GM12874 (cell line): ENCODE measurements around the gene MAST2.

Experiments used
- TF ChIP-seq, protein P1 (sequence below): IDR thresholded peaks from 2 replicates; pipeline ENCODE4 v1.5.1; 2011; ENCODE audit warnings: low read depth, mild to moderate bottlenecking, control low read depth, low read length, moderate library complexity; ENCODE audit not compliant: insufficient read depth

The MAST2 gene

DNA sequence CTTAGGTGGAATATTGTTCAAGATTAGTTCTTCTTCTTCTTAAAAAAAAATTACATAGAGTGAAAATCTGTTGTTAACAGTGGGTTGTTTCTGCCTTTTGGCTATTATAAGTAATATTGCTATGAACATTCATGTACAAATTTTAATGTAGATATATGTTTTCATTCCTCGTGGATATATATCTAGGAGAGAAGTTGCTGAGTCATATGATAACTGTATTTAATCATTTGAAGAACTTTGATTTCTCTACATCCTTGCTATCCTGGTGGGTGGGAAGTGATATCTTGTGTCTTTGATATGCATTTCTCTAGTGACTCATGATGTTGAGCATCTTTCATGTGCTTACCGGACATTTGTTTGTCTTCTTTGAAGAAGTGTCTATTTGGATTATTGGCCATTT lies 29.9 kb downstream of the MAST2 start:
- TF ChIP-seq, protein P1, sequence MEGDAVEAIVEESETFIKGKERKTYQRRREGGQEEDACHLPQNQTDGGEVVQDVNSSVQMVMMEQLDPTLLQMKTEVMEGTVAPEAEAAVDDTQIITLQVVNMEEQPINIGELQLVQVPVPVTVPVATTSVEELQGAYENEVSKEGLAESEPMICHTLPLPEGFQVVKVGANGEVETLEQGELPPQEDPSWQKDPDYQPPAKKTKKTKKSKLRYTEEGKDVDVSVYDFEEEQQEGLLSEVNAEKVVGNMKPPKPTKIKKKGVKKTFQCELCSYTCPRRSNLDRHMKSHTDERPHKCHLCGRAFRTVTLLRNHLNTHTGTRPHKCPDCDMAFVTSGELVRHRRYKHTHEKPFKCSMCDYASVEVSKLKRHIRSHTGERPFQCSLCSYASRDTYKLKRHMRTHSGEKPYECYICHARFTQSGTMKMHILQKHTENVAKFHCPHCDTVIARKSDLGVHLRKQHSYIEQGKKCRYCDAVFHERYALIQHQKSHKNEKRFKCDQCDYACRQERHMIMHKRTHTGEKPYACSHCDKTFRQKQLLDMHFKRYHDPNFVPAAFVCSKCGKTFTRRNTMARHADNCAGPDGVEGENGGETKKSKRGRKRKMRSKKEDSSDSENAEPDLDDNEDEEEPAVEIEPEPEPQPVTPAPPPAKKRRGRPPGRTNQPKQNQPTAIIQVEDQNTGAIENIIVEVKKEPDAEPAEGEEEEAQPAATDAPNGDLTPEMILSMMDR = no peak

DNA sequence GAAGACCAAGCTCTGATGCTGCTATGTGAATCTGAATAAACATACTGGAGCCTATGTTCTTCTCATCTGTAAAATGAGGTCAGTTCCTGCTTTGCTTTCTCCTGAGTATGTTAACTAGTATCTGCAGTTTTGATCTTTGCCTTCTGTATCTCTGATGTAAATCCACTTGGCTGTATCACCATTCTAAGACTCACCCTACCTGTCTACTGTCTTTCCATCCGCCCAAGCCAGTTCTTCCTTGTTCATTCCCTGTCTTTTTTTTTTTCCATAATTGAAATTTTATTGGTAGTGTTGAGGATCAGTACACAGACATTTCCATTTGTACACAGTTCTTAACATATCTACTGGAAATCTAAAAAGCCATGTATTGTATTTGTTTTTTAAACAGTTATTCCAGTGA lies 31.3 kb downstream of the MAST2 start:
- TF ChIP-seq, protein P1 = no peak

DNA sequence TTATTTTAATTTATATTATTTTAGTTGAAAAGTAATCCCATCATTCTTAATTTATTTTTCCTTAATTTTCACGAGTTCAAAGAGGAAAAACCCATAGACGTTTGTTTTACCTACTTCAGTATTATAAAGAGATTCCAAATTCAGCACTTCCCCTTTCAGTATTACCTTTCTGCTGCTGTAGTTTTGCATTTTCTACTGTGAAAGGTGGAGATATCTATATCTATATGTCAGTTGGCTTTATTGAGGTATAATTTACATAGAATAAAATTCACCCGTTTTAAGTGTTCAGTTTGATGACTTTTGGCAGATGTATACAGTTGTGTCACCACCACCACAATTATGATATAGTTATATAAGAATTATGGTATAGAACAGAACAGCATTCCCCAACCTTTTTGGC lies 33.0 kb downstream of the MAST2 start:
- TF ChIP-seq, protein P1 = no peak

DNA sequence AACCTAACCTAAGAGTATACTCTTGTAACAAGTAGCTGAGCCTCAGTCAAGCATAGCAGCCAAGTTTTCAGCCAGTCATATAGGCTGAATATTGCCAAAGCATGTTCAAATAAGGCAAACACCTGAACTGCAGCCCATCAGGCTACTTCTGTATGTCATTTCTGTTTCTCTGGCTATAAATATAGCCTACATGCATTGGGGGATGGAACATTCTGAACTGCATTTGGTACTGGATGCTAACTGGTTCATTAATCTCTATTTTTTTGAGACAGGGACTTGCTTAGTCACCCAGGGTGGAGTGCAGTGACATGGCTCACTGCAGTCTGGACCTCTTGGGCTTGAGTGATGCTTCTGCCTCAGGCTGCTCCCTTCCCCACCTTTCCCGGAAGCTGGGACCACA lies 37.3 kb downstream of the MAST2 start:
- TF ChIP-seq, protein P1 = no peak

DNA sequence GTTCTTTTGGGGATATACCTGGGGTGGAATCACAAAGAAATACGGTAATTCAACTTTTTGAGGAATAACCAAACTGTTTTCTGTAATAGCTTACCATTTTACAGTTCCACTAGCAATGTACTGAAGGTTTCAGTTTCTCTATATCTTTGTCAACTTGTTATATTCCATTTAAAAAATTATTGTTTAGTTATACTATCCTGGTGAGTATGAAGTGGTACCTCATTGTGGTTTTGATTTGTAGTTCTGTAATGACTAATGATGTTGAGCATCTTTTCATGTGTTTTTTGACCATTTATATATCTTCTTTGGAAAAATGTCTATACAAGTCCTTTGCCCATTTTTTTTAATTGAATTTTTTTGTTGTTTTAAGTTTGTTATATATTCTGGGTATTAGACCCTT lies 39.4 kb downstream of the MAST2 start:
- TF ChIP-seq, protein P1 = no peak

DNA sequence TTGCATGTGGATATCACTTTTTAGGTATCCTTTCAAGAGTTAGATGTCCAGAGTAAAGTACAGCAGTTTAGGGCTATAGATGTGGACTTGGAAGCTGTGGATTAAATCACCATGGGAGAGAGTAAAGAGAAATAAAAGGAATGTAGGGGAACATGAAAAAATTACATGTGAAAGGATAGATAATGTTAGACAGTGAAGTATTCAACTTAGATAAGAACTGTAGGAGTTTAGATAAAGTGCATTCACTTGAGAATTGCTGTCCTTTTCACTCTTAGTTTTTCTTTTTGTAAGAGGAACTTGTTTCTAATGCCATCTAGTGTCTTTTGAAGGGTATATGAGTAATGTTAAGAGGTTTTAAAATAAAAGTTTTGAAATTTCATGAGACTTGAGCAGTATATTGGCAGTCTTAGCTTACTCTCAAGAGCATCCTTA lies 40.1 kb downstream of the MAST2 start:
- TF ChIP-seq, protein P1 = no peak

DNA sequence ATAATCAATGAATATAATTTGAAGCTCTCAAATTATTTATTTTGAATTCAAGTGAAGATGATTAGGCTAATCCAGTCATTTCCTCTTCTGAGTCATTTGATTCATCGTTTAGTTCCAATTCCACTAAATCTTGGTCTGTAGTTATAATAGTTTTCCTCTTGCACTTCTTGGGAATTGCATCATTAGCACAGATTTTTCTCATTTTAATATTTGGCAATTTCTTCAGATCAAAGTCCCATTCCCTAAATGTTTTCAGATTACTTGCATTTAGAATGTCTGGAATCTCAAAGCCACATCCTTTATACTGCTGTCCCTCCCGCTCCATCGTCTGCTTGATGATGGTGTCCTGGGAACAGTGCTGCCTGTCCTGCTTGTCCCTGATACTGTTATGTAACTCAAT lies 43.5 kb downstream of the MAST2 start:
- TF ChIP-seq, protein P1 = no peak

DNA sequence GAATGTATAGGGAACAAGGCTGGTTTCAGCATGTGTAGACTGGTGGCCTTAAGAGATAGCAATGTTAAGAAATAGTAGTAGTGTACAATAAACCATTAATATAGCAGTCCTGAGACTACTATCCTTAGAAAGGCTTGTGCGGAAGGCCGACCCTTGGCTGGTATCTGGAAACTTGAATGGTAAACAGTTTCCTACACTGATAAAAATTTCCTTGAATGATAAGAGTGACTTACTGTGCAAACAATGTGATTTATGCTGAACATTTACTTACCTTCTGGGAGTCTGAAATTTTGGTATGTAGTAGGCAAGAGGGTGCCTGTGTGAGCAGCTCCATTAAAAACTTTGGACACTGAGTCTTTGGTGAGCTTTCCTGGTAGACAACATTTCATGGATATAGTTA lies 44.7 kb downstream of the MAST2 start:
- TF ChIP-seq, protein P1 = no peak
